ENCODE results near the gene SRGAP3.

The SRGAP3 gene

DNA sequence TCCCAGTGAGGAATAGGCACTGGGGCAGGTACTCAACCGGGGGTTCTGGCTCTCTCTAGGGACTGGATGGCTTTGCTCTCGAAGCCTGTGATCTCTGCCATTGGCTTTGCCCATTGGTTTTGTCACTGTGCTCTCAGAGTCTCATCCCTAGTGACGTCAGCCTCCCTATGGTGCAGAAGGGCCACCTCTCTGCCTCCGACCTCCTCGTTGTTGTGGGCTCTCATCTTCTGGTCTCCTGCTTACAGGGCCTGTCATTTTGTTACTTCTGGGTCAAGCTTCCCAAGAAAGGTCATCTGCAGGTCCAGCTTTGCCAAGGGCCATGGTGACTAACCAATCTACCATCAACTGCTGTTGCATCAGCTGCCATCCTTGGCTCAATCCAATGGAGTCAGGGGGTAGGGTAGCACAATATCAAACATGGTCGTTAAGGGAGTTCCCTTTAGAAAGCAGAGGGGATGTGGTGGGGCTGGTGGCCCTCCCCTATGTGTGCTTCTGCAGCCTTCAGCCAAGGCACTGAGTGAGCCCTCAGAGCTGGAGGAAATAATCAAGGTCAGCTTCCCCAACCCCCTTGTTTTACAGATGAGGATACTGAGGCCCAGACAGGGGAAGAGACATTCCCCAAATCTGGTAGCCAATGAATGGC is 272.8 kb downstream of the SRGAP3 start:
- in situ Hi-C loops (cut with HindIII; ENCODE audit: low sequenced_read_pairs): no loop called here

DNA sequence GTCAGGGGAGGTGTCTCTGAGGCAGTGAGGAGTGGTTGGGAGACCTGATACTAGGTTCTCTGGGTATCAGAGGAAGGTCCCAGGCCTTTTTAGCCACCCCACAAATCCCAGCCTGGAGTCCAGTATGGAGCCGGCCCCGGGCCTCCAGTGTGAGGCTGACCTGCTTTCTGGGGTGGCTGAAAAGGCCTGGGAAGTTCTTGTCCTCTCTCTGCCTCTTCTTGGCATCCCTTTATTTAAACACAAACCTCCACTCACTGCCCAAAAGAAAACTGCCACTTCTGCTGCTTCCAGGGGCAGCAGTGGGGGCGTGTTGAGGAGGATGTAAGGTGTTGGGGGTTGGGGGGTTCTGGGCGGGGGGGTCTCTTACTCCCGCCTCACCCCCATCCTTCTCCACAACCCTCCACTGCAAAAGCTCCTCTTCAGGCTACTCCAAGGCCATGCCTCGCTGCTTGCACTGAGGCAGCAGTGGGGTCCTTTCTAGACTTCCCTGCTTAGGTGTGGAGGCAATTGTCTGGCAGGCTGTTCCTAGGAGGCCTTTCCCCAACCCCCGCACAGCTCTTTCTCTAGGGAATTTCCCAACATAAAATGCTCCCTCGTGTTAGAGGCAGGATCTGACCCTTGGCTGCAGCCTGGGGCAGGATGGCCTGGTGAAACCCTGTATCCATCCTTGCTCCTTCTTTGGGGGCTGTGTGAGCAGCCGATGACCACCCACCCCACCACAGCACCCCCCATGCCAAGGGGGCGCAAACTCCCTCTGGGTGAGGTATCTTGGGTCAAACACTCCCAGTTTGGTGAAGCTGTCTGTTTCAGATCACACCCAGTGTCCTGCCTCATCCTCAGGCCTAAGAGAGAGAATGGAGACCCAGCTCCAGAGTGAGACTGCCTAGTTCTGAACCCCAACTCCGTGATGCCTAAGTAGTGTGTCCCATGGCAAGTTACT is 274.1 kb downstream of the SRGAP3 start:
- in situ Hi-C loops (cut with HindIII; ENCODE audit: low sequenced_read_pairs): no loop called here

DNA sequence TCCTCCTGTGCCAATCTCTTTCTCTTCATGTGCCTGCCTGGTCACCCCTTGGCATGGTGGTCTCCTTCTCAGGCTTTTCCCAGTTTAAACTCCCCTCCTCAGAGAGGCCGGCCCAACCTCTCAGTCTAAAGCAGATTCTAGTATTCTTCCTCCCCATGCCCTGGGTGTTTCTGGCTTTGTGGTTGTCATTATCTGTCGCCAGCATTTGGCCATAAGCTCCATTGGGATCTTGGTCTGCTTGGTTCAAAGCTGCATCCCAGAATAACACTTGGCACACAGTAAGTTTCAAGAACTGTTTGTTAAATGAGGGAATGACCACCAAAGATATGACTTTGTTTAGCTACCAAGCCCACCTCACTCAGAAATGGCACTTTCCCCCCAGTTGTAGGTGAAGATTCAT is 275.0 kb downstream of the SRGAP3 start:
- in situ Hi-C loops (cut with HindIII; ENCODE audit: low sequenced_read_pairs): no loop called here

DNA sequence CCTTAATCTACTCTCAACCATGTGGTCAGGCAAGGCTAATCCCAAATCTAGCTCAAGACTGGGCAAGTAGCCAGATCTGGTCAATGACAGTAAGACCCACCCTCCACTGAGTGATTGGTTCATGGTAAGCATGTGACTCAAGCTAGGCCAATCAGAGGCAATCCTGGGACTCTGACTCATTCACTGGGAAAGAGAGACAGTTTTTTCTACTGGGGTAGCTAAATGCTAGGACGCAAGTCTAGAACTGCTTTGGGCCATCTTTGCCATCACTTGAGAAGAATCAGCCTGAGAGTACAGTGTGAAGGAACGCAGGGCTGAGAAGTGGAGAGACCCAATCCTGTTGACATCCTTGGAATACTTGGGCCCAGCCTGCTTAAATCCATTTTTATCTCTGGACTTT is 276.8 kb downstream of the SRGAP3 start:
- in situ Hi-C loops (cut with HindIII; ENCODE audit: low sequenced_read_pairs): no loop called here

DNA sequence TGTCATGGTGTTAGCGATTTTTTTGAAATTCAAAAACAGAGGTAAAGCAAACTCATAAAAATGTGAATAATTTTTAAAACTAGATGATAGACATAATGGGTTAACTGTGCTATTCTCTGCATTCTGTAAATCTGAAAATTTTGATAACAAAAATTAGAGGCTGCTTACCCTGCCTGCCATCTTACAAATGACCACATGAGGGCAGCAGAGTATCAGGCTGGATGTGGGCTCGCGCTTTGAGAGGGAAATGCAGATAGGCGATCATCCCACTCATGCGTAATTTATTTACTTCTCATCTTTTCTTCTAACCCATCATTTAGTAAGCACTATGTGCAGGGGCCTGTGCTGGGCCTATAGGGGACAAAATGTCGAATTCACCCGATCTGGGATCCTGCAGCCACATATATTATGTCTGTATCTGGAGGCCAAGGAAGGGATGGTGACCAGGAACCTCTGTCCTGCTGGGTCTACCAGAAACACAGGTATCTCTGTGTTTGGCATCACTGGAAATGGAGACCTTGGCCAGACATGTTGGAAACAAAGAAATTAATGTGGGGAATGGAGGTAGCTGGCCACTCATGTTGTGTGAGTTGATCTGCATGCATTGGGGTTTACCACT is 278.4 kb downstream of the SRGAP3 start:
- in situ Hi-C loops (cut with HindIII; ENCODE audit: low sequenced_read_pairs): no loop called here

DNA sequence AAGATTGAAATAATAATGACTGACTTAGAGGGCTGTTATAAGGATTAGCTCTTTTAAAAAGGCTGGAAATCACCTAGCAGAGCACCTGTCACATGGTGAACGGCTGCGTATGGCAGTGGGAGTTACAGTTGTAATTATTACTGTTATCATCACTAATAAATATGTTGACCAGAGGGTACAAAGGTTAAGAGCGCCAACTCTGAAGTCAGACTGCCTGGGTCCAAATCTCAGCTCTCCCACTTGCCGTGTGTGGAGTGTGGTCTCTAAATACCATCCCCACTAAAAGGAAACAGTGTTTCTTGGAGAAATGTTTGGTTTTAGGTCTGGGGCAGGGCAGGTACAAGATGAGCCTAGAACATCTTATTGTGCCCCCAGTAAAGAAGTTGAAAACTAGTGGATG is 280.2 kb downstream of the SRGAP3 start:
- in situ Hi-C loops (cut with HindIII; ENCODE audit: low sequenced_read_pairs): no loop called here

DNA sequence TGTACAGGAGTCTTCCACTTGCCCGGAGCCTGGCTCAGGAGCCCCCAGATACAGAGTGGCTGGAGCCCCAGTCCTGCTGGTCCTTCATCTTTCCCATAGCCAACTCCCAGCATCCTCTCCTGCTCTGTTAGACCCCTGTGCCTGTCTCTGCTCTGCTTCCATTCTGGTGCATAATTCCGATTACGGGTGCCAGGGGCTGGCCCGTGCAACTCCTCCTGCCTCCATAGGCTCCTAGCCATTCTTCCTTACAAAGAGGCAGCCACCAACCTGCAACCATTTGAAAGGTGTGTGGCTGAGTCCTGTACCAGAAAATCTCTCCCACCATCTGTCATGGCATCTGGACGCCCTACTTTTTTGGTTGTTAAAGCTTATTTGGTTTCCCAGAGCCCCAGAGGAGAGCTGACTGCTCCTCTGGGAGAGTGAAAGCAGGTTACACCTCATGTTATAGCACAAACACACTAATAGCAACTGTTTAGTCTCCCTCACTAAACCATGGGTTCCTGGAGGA is 281.0 kb downstream of the SRGAP3 start:
- in situ Hi-C loops (cut with HindIII; ENCODE audit: low sequenced_read_pairs): no loop called here

DNA sequence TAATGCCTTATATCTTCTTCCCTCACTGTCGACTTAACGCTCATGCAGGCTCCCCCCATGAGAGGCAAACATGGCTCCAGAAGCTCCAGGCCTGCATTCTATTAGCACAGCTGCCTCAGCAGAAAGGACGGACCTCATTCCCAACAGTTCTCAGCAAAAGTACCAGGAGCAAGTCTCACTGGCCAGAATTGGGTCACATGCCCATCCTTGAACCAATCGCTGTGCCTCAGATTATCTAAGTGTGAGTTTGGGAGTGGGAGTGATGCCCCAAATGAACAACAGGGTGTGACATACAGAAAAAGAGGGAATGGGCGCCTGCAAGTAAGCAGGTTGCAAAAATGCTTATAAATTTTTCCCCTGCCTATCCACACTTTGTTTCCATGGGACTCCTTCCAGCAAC is 281.9 kb downstream of the SRGAP3 start:
- in situ Hi-C loops (cut with HindIII; ENCODE audit: low sequenced_read_pairs): no loop called here

DNA sequence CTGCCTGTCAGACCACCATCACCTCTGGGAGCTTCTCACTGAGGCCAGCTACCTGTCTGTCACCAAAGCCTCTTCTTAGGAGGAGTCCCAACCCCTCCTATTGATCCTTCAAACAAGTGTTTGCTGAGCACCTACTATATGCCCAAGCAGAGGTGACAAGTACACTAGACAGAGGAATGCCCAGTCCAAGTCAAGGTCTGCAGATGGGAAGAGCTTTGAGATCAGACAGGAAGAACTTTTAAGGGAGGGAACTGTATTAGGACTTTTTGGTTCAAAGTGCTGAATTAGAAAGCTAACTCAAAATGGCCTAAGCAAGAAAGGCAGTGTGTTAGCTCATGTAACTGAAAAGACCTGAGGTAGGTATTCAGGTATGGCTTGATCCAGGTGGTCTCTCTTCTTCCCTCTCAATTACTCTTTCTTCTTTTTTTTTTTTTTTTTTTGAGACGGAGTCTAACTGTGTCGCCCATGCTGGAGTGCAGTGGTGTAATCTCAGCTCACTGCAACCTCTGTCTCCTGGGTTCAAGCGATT is 282.6 kb downstream of the SRGAP3 start:
- in situ Hi-C loops (cut with HindIII; ENCODE audit: low sequenced_read_pairs): no loop called here

DNA sequence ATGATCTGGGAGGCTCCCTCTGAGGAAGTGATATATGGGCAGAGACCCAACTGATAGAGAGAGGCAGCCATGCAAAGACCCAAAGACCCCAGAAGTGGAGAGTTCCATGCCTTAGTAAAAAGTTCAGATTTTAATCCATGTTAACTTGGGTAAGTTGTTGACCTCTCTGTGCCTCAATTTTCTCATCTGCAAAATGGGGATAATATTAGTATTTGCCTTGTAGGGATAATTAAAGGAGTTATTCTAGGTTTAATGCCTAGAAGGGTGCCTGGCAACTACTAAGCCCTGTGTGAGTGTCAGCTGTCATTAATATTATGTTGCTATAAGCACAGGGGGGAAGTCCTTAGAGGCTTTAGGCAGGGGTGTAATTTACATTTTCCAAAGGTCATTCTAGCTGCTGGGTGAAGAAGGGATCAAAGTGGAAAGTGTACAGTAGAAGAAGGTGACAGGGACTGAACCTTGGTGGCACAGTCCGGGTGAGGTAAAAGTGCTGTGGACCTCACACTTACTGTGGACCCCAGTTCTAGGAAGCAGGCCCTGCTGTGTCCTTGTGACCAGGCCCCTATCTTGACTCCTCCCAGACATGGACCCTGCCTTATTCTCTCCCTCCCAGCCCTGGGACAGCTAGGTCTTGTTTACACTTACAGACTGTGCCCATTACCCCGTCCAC is 283.2 kb downstream of the SRGAP3 start:
- in situ Hi-C loops (cut with HindIII; ENCODE audit: low sequenced_read_pairs): no loop called here

DNA sequence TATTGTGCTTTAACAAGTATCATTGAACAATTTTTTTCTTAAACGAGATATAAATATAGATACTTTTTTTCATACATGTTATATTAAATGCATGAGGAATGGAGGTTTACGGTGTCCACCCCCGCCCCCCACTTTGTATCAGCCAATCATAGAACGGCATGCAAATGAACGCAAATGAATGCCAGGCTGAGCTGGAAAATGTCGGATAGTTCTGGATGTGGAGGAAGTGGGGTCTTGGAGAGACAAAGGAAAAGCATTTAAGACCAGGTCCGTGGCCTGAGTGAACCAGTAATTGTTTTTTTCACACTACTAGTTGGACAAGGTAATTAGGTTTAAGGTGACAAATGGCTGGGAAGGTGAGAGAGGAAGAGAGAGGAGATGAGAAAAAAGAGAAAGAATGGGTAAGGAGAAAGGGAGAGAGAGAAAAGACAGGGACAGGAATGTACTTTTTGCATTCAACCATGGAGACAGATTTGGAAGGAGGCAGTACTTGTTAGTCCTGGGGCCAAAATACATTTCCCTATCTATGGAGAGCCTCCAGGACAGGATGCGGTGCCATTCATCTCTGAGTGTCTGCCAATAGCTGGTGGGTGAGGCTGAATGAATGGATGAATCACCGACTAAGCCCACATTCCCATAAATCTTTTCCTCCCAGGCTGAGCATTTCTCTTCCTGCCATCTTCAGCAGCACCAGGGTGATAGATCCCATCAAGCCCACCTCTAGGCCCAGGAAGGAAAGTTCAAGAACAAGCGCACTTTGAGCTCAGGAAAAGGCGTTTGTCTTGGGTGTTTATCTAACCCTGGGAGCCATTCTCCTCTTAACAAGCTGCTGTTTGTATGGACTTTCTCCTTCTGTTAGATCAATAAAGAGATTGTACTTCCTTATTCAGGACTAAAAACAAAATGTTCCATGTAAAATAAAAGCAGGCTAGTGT is 284.7 kb downstream of the SRGAP3 start:
- in situ Hi-C loops (cut with HindIII; ENCODE audit: low sequenced_read_pairs): no loop called here

DNA sequence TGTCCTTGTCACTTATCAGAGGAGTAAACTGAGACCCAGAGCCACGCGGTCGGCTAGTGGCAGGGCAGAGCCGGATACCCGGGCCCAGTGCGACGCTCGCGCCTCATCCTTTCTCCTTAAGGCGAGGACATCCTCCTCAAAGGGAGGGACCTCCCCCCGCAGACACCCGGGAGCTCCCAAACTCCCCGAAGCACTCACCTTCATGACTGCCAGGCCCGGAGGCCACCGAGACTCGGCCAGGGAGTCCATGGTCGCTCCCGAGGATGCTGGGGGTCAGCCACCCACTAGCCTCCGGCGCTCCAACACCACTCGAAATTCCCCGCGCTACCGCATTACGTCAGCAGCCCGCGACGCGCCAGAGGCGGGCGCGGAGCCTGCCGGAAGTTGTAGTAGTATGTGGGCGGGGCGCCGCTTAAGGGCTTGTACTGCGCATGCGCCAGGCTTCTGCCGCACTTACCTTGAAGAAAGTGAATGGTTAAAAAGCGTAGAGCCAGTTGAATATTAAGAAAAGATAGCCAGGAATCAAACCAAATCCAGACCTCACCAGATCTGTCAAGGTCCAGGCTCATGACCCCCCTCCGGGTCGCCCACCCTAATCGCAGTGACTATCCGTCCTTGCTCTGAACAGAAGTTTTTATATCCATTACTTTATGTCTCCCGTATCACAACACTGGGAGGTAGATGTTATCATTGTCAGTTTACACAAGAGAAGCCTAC is 286.2 kb downstream of the SRGAP3 start, which contains the start of gene RAD18:
RAD18 (minus strand) TSS at position 336 of the 717 bp plus-strand sequence; CDS start at position 249, 87 bp downstream.
- in situ Hi-C loops (cut with HindIII; ENCODE audit: low sequenced_read_pairs): no loop called here

DNA sequence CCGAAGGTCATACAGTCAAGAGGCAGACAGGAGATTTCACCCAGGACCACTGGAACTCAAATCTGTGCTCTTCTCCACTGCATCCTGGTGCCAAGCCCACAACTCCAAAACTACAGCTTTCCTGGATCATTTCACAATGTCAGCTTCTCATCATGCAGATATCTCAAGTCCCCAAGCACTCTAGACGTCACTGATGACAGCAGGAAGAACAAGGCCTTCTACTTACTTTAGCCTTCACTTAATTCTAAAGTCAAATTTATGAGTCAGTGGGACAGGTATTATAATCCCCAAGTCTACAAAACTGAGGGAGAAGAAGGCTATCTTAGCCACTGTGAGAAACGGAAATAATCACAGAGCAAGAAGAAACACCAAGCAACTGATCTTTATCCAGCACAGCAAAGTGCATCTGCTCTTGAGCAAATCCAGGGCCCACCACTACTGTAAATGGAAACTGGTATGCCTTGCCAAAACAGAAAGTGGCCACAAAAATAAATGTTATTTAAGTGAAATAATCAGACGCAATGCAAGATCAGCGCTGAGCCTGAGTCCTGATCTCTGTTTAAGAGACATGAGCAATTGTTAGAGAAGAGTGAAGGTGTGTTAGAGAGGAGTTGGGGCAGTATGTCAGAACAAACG is 287.1 kb downstream of the SRGAP3 start:
- in situ Hi-C loops (cut with HindIII; ENCODE audit: low sequenced_read_pairs): no loop called here

DNA sequence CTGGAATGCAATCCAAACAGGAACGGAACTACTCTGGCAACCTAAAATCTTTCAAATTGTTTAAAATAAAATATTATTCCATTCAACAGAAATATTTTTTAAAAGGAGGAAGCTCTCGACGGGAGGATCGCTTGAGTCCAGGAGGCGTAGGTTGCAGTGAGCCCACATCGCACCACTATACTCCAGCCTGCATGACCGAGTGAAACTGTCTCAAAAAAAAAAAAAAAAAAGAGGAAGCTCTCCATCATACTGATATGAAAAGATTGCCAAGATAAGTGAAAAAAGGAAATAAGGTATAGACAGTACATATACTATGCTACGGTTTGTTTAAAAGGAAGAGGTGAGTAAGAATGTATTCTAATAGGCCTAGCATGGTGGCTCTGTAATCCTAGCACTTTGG is 289.8 kb downstream of the SRGAP3 start:
- in situ Hi-C loops (cut with HindIII; ENCODE audit: low sequenced_read_pairs): no loop called here

DNA sequence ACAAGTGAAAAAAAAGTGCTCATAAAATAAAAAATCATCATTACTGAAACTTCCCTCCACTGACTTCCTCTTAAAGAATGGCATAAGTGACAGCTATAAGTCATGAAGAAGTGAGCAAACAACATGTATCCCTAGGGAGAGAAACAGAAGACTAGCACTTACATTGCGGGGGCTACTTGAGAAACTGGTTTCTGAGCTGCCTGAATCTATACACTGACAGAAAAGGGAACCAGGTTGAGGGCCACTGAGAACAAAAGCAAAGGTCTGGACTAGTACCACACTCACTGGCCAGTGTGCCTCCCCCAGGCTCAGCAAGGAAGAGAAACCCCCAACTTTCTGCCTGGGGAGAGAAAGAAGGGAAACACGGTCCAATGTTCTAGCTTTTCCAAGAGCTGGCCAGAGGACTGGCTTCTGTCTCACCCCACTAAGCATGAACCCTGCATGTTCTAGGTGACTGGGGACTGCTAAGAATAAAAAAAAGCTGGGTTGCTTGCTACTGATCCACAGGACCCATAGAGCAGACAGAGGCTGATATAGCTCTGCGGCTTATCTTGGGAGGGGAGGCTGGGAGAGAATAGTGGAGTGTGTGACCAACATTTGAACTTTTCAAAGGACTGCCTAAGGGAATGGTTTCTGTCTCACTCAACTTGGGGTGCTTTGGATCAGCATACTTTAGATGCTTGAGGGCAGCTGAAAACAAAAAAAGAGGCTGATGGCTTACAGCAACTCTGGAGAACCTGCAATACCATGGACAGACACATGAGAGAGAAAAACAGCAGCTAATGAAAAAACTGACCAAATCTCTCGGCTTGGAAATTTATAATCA is 294.3 kb downstream of the SRGAP3 start:
- in situ Hi-C loops (cut with HindIII; ENCODE audit: low sequenced_read_pairs): no loop called here

DNA sequence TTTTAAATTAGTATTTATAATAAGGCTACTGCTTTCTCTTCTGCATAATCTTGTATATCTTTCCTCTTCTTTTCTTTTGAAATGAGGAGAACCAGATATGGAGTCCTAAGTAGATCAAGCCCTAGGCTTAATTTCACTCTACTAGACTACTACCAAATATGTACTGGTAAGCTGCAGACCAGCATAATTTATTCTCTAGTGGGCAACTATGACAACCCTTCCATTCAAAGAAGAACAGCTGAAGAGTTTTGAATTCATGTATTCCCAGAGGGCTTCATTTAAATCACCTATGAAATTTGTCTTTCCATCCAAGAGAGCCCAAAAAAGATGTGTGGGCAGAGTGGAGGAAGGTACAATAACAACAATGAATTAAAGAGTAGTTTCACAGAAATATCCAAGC is 296.1 kb downstream of the SRGAP3 start:
- in situ Hi-C loops (cut with HindIII; ENCODE audit: low sequenced_read_pairs): no loop called here

DNA sequence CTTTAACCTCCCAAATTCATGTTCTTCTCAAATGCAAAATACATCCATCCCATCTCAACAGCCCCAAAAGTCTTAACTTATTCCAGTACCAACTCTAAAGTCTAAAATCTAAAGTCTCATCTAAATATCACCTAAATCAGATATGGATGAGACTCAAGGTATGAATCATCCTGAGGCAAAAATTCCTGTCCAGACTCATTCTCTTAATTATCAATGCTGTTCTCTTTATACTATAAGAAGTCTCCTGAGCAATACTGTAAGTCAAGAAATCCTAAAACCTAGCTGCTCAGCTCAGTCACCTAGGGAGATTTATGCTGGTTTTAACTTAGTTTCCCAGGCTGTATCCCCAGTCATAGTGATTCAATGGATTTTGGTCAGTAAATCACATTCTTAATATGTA is 297.3 kb downstream of the SRGAP3 start:
- in situ Hi-C loops (cut with HindIII; ENCODE audit: low sequenced_read_pairs): no loop called here
